Duodenal mucosa (tissue), 2 donors: ENCODE data around the gene POLR3A.
"Not testable (repeated sequence)": the region's sequence is repeated elsewhere in the genome, so short reads cannot be mapped to it uniquely, and the experiment has no call there.

Experiments used
- H3K27ac ChIP-seq: one replicate; pipeline ENCODE4 v1.7.0; 2013; ENCODE audit warnings: low read depth, low read length
- H3K27me3 ChIP-seq, 2 donors: one replicate each; pipeline ENCODE4 v1.7.0; 2013; ENCODE audit warnings: low read length in 2 of 2, control low read depth in 1 of 2; ENCODE audit not compliant: insufficient read depth in 2 of 2, control insufficient read depth in 1 of 2
- H3K36me3 ChIP-seq, 2 donors: one replicate each; pipeline ENCODE4 v1.7.0; 2013; ENCODE audit warnings: low read length in 2 of 2, control low read depth in 1 of 2; ENCODE audit not compliant: insufficient read depth in 2 of 2, control insufficient read depth in 1 of 2
- H3K4me1 ChIP-seq, 2 donors: one replicate each; pipeline ENCODE4 v1.7.0; 2013; ENCODE audit warnings: low read length in 2 of 2, control low read depth in 1 of 2; ENCODE audit not compliant: insufficient read depth in 2 of 2, control insufficient read depth in 1 of 2
- H3K4me3 ChIP-seq, 2 donors: one replicate each; pipeline ENCODE4 v1.7.0; 2013; ENCODE audit warnings: low read length in 2 of 2, low read depth in 1 of 2
- H3K9ac ChIP-seq, 2 donors: one replicate each; pipeline ENCODE4 v1.7.0; 2013; ENCODE audit warnings: low read length in 2 of 2, low read depth in 1 of 2
- H3K9me3 ChIP-seq, 2 donors: one replicate each; pipeline ENCODE4 v1.7.0; 2013; ENCODE audit warnings: low read length in 2 of 2, control low read depth in 1 of 2; ENCODE audit not compliant: control insufficient read depth in 1 of 2

POLR3A gene

GRCh38 chr10:78029269-78030226 is at the start of gene POLR3A:
Gene POLR3A, minus strand, starts transcription at chr10:78029515. Its CDS starts 108 bp downstream, at chr10:78029407.
- H3K27ac ChIP-seq = peak within 1 kb of the TSS; percentile 13
- peaks cover 6 to 20% of the 10 kb centered on the region in 2 donors for H3K36me3 ChIP-seq
- H3K4me3 ChIP-seq = peak within 1 kb of the TSS; percentile 94 to 99
- peak within 1 kb of the TSS; percentile 84 to 96 for H3K9ac ChIP-seq
- no peaks in the 10 kb centered on the region for H3K9me3 ChIP-seq
- peaks cover 14 to 17% of the 10 kb centered on the region in 2 donors for H3K4me1 ChIP-seq
- H3K27me3 ChIP-seq = no peaks in the 10 kb centered on the region

DNA sequence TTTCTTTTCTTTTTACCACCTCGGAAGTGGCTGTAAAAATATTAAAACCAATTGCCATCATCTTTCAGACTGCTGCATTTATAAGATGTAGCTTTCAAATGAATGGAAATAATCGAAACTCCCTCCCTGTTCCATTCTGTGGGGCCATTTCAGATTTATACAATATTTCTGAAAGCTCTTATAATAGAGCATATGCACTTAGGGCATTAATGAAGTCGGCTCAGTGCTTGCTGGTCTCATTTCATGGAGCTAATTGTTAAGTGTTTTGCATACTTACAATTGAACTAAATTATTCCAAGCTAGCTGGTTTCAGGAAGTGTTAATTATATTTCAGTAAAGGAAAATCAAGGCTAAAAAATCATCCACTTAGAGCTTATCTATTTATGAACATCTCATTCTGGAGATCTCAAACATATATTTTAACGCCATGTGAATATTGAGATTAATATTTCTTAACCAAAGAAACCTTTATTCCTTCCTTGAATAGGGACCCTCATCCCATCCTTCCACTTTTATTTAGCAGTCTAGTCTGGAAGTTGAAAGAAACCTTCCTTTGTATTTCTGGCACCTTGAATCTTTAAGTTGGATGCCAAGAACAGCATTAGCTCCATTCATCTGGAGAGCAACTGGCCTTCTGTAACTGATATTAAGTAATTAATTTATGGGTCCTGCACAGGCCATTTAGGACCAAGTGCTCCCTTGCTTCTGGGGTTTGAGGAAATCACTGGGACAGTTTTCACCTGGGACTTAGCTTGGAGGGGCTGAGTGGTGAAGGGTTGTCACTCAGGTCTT is 49.4 kb upstream of the POLR3A start:
- H3K9me3 ChIP-seq = no peaks in the 10 kb centered on the region
- H3K9ac ChIP-seq = no peak overlapping the region
- no peak overlapping the region for H3K4me3 ChIP-seq
- H3K36me3 ChIP-seq = no peaks in the 10 kb centered on the region
- H3K4me1 ChIP-seq = no peaks in the 10 kb centered on the region
- H3K27me3 ChIP-seq = no peaks in the 10 kb centered on the region
- no peak overlapping the region for H3K27ac ChIP-seq

DNA sequence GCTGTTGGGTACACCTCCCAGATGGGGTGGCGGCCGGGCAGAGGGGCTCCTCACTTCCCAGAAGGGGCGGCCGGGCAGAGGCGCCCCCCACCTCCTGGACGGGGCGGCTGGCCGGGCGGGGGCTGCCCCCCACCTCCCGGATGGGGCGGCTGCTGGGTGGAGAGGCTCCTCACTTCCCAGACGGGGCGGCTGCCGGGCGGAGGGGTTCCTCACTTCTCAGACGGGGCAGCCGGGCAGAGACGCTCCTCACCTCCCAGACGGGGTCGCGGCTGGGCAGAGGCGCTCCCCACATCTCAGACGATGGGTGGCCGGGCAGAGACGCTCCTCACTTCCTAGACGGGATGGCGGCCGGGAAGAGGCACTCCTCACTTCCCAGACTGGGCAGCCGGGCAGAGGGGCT is 46.5 kb upstream of the POLR3A start:
- not testable (repeated sequence) for H3K27me3 ChIP-seq, H3K9ac ChIP-seq, H3K27ac ChIP-seq, H3K36me3 ChIP-seq, H3K9me3 ChIP-seq, H3K4me1 ChIP-seq, H3K4me3 ChIP-seq

GRCh38 chr10:78072504-78072903 is 43.2 kb upstream of the POLR3A start:
- no peak overlapping the region for H3K27ac ChIP-seq

GRCh38 chr10:78071857-78072179 is 42.5 kb upstream of the POLR3A start:
- Histone ChIP-seq H3K9ac (no peak overlapping the region), H3K27me3 (no peaks in the 10 kb centered on the region), H3K27ac (no peak overlapping the region), H3K4me1 (no peaks in the 10 kb centered on the region), H3K9me3 (no peaks in the 10 kb centered on the region), H3K4me3 (no peak overlapping the region), H3K36me3 (no peaks in the 10 kb centered on the region)

More at GRCh38 chr10:78072504-78072903, 43.2 kb upstream of the POLR3A start:
- no peaks in the 10 kb centered on the region for H3K36me3 ChIP-seq
- no peak overlapping the region for H3K9ac ChIP-seq
- no peaks in the 10 kb centered on the region for H3K4me1 ChIP-seq
- H3K4me3 ChIP-seq = no peak overlapping the region
- H3K9me3 ChIP-seq = no peaks in the 10 kb centered on the region
- no peaks in the 10 kb centered on the region for H3K27me3 ChIP-seq

DNA sequence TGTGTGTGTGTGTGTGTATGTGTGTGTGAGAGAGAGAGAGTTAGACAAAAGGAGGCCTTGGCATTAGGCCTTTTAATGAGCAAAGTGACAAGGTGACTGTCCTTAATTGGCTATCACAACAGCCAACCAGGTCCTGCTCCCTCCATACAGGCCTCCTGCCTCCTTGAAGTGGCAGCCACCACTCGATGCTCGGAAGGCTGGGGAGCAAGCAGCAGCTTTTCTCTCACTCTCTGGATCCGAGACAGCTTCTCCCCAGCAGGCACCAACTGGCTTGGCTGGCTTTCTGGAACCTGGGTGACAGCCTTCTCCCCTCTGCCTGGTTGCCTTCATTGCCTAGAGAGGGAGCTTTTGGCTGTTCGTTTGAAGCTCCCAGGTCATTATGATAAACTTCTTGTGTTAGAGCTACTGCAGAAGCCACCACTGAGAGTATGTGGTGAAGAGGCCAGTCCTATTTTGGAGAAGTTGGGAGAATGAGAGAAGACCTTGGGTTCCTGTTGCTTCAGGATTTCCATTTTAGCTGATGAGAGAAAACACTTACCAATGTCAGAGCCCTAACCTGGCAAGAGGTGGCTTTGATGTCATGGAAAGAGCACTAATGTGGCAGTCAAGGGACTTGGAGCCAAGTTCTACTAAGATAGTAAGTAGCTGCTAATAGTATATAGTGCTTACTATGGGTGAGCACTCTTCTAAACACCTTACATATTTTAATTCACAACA is 42.0 kb upstream of the POLR3A start:
- no peaks in the 10 kb centered on the region for H3K9me3 ChIP-seq

DNA sequence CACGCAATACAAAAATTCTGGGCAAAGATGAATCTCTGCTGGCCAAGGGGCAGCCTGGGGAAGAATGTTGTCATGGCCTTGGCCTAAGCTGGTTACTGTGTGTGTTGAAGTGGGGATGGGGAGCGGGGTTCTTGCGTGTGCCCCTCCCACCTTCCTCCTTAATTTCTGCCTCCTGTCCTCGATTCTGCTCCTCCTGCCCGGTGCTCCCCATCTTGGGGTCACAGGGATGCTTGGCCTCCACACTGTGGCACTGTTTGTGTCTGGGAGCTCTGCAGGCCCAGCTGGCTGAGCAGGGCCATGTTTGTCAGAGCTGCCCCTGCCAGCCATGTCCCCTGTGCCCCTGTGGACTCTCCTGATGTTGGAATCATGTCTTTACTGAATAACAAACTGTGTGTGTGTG is 41.4 kb upstream of the POLR3A start:
- no peak overlapping the region for H3K27ac ChIP-seq
- no peak overlapping the region for H3K9ac ChIP-seq
- no peaks in the 10 kb centered on the region for H3K36me3 ChIP-seq
- H3K4me1 ChIP-seq = peaks cover 1 to 6% of the 10 kb centered on the region in 2 donors
- no peaks in the 10 kb centered on the region for H3K27me3 ChIP-seq
- no peaks in the 10 kb centered on the region for H3K9me3 ChIP-seq
- no peak overlapping the region for H3K4me3 ChIP-seq

More for the DNA sequence above, 42.0 kb upstream of the POLR3A start:
- H3K27me3 ChIP-seq = no peaks in the 10 kb centered on the region
- H3K4me3 ChIP-seq = no peak overlapping the region
- no peaks in the 10 kb centered on the region for H3K36me3 ChIP-seq
- H3K4me1 ChIP-seq = no peaks in the 10 kb centered on the region
- H3K9ac ChIP-seq = no peak overlapping the region
- H3K27ac ChIP-seq = no peak overlapping the region

GRCh38 chr10:78070064-78070463 is 40.7 kb upstream of the POLR3A start:
- not testable (repeated sequence) for H3K27me3 ChIP-seq, H3K36me3 ChIP-seq, H3K4me3 ChIP-seq, H3K9ac ChIP-seq, H3K9me3 ChIP-seq, H3K27ac ChIP-seq, H3K4me1 ChIP-seq

GRCh38 chr10:78069151-78069550 is 39.8 kb upstream of the POLR3A start:
- no peaks in the 10 kb centered on the region for H3K36me3 ChIP-seq
- H3K4me1 ChIP-seq = peaks cover 4 to 6% of the 10 kb centered on the region in 2 donors
- no peaks in the 10 kb centered on the region for H3K9me3 ChIP-seq
- H3K27ac ChIP-seq = no peak overlapping the region
- H3K4me3 ChIP-seq = no peak overlapping the region
- H3K9ac ChIP-seq = no peak overlapping the region
- no peaks in the 10 kb centered on the region for H3K27me3 ChIP-seq
